ENCODE results near the gene ZNF827. TPM values are rescaled to one million over a fixed set of nuclear protein-coding genes. Genes with fewer than 3 reads are reported as not detected.

Gene ZNF827
- total and polyA plus RNA-seq, 2 of the 8 experiments (the other 6 are each of a cell fraction or from before 2014, with no cell fraction given): 25.3 to 26.2 TPM

- Histone ChIP-seq H3K36me3 (ENCODE audit: control insufficient read depth in 2 of 4, insufficient read depth in 4 of 4, low read length in 3 of 4) (peaks cover 2 to 31% (median 11%) of the 10 kb centered on the region in 4 experiments; a peak in 6 of 8 replicates), H3K4me3 (ENCODE audit: extremely low read depth in 1 of 4, insufficient read depth in 2 of 4, low read depth in 3 of 4, low read length in 4 of 4) (no peak overlapping the region), H3K9me3 (ENCODE audit: insufficient read depth in 2 of 2, low read depth in 1 of 2, low read length in 1 of 2) (no peaks in the 10 kb centered on the region), H3K14ac (ENCODE audit: insufficient read length) (no peak overlapping the region), H3K9ac (replicated peaks in 1 of 4; ENCODE audit: extremely low read depth in 1 of 4, low read depth in 3 of 4, low read length in 3 of 4) (no peak overlapping the region), H2AK5ac (ENCODE audit: low read depth, low read length) (peak overlapping the region; percentile 91), H3K27ac (ENCODE audit: low read depth, low read length) (no peak overlapping the region), H2BK120ac (replicated peaks; ENCODE audit: low read depth, low read length) (no peak overlapping the region), H4K8ac (ENCODE audit: extremely low read depth, insufficient read depth, low read length) (no peak overlapping the region), H3K4ac (replicated peaks; ENCODE audit: insufficient read length, low read depth, low read length) (no peak overlapping the region), H3K23me2 (ENCODE audit: low read depth, low read length) (no peaks in the 10 kb centered on the region), H2BK20ac (ENCODE audit: low read length) (peak overlapping the region; percentile 98), H3K23ac (ENCODE audit: insufficient read length) (no peak overlapping the region), H4K20me1 (replicated peaks in 1 of 2; ENCODE audit: control insufficient read depth in 1 of 2, insufficient read depth in 2 of 2, low read length in 2 of 2) (no peaks in the 10 kb centered on the region), H2BK12ac (ENCODE audit: low read depth, low read length) (peak overlapping the region; percentile 96), H4K5ac (ENCODE audit: insufficient read length, low read depth, low read length) (no peak overlapping the region), H4K91ac (replicated peaks; ENCODE audit: insufficient read length, low read length) (peak overlapping the region; percentile 66), H3K56ac (replicated peaks; ENCODE audit: insufficient read length, low read depth, low read length) (no peak overlapping the region), H2AFZ (ENCODE audit: low read length) (no peak overlapping the region), H3K79me2 (ENCODE audit: control insufficient read depth in 1 of 2, insufficient read depth in 2 of 2, low read length in 2 of 2) (no peaks in the 10 kb centered on the region; a peak in 1 of 4 replicates), H3K4me1 (replicated peaks in 1 of 4; ENCODE audit: control insufficient read depth in 3 of 4, insufficient read depth in 4 of 4, low read length in 3 of 4) (peaks cover 0 to 15% (median 10%) of the 10 kb centered on the region in 4 experiments; a peak in 4 of 7 replicates), H3K18ac (ENCODE audit: extremely low read depth, low read length) (peak overlapping the region; percentile 14; the same call in 1 of the 2 replicates), H3K4me2 (ENCODE audit: insufficient read depth in 1 of 2, low read depth in 2 of 2, low read length in 2 of 2) (no peak overlapping the region), H3K27me3 (replicated peaks in 1 of 4; ENCODE audit: control insufficient read depth in 3 of 4, extremely low read depth in 1 of 4, insufficient read depth in 3 of 4, low read length in 3 of 4) (no peaks in the 10 kb centered on the region), H2BK5ac (ENCODE audit: low read depth, low read length) (peak overlapping the region; percentile 74; the same call in 1 of the 2 replicates), H2BK15ac (ENCODE audit: low read length) (peak overlapping the region; percentile 37; the same call in 1 of the 2 replicates), H3K79me1 (ENCODE audit: low read depth, low read length) (no peaks in the 10 kb centered on the region)
- CTCF ChIA-PET (ENCODE audit: partially characterized antibody): interaction anchor here (0.6 to 1.5 kb wide), 5 partner anchors 9 to 35 kb away, joined by 3 read pairs; no protein-coding TSS in a partner anchor
- no peak for DNase-seq (ENCODE audit: low read depth in 1 of 2, low spot score in 2 of 2)
- POLR2A ChIA-PET (ENCODE audit: partially characterized antibody): interaction anchor here (0.9 to 1.5 kb wide), 3 partner anchors 11 to 15 kb away, joined by 3 to 4 read pairs (median 3); no protein-coding TSS in a partner anchor
- WGBS, 2 experiments (ENCODE audit: extremely low coverage in 1 of 2, insufficient coverage in 1 of 2, insufficient read length in 1 of 2, insufficient replicate concordance in 2 of 2, low coverage in 1 of 2, low lambda C conversion rate in 2 of 2, missing lambda C conversion rate in 1 of 2): 83% methylated on average over 11 of the region's 11 CpGs; no CpG with 5 or more reads in 1 of the 2 experiments
- FAIRE-seq: peak; percentile 65
- no peak for TF ChIP-seq SIN3A (conservative IDR thresholded peaks at IDR 0.05 in 1 of 2, IDR thresholded peaks at IDR 0.05 in 1 of 2; ENCODE audit: low read depth in 1 of 2, low read length in 2 of 2)
- TF ChIP-seq POU5F1 (IDR thresholded peaks at IDR 0.05; ENCODE audit: low read depth, low read length): no peak
- no peak for TF ChIP-seq CEBPB (IDR thresholded peaks at IDR 0.05; ENCODE audit: low read depth, low read length)
- TF ChIP-seq BCL11A (IDR thresholded peaks at IDR 0.05; ENCODE audit: low read depth in 2 of 2, low read length in 2 of 2): no peak
- TF ChIP-seq, protein P1, sequence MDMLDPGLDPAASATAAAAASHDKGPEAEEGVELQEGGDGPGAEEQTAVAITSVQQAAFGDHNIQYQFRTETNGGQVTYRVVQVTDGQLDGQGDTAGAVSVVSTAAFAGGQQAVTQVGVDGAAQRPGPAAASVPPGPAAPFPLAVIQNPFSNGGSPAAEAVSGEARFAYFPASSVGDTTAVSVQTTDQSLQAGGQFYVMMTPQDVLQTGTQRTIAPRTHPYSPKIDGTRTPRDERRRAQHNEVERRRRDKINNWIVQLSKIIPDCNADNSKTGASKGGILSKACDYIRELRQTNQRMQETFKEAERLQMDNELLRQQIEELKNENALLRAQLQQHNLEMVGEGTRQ (IDR thresholded peaks at IDR 0.05; ENCODE audit: low read length): no peak
- TF ChIP-seq TAF1 (IDR thresholded peaks at IDR 0.05; ENCODE audit: low read depth, low read length): no peak
- TF ChIP-seq KDM4A (IDR thresholded peaks at IDR 0.05; ENCODE audit: low read depth, low read length, severe bottlenecking): no peak
- no peak for TF ChIP-seq NRF1 (IDR thresholded peaks at IDR 0.05; ENCODE audit: low read depth, low read length)
Observed at GRCh38 chr4:145842224-145842887, 96.3 kb downstream of the ZNF827 start.

Data from H1 (cell line).